Omental fat pad (tissue), 4 donors: ENCODE results near the gene KLRC3. TPM values are rescaled to one million over a fixed set of nuclear protein-coding genes. Genes with fewer than 3 reads are reported as not detected.
"Not testable (repeated sequence)": the region's sequence is repeated elsewhere in the genome, so short reads cannot be mapped to it uniquely, and the experiment has no call there.

Experiments
- ATAC-seq: fragments of 150-250 bp; one replicate; pipeline ENCODE4 v1.9.1; 2016; ENCODE audit warnings: mild to moderate bottlenecking, moderate library complexity; ENCODE audit not compliant: low FRiP score
- DNase-seq: peaks from one replicate; pipeline ENCODE4 v3.0.0-alpha.2; 2019; ENCODE audit warnings: low spot score
- CTCF ChIP-seq, 3 donors: fragments of 450-650 bp; IDR thresholded peaks; one replicate each; pipeline ENCODE4 v1.5.1; 2016 to 2017; ENCODE audit warnings: antibody characterized with exemption in 3 of 3, mild to moderate bottlenecking in 3 of 3, moderate library complexity in 2 of 3
- total RNA-seq, 4 donors: library from RNA; depleted of rRNA; stranded (reverse); fragments of >200 nt; gene quantifications; one replicate each; pipeline ENCODE4 v1.1.0, GENCODE V29; 2016

The KLRC3 gene
- total RNA-seq, 4 donors from 2014 or later: 1.3 TPM; not detected in 3

GRCh38 chr12:10395390-10395998 lies 24.9 kb downstream of the KLRC3 start:
- no peak for ATAC-seq
- no peak for TF ChIP-seq CTCF (IDR thresholded peaks at IDR 0.05)
- DNase-seq: no peak

- ATAC-seq: not testable (repeated sequence)
Measured at GRCh38 chr12:10394531-10395152, 25.8 kb downstream of the KLRC3 start.

GRCh38 chr12:10393291-10393690 lies 27.1 kb downstream of the KLRC3 start:
- no peak for TF ChIP-seq CTCF (IDR thresholded peaks at IDR 0.05)
- no peak for ATAC-seq

More at GRCh38 chr12:10394531-10395152, 25.8 kb downstream of the KLRC3 start:
- not testable (repeated sequence) for DNase-seq

GRCh38 chr12:10392394-10392930 lies 27.9 kb downstream of the KLRC3 start:
- TF ChIP-seq CTCF (IDR thresholded peaks at IDR 0.05): no peak
- no peak for ATAC-seq
- DNase-seq: no peak

More at GRCh38 chr12:10393291-10393690, 27.1 kb downstream of the KLRC3 start:
- DNase-seq: no peak

GRCh38 chr12:10390991-10391390 lies 29.4 kb downstream of the KLRC3 start:
- not testable (repeated sequence) for DNase-seq, ATAC-seq

- no peak for ATAC-seq
- TF ChIP-seq CTCF (IDR thresholded peaks at IDR 0.05): no peak
- no peak for DNase-seq
Measured at GRCh38 chr12:10389904-10390303, 30.5 kb downstream of the KLRC3 start, which contains the start of gene KLRK1. TSS of gene KLRK1 (minus strand) at chr12:10390041. CDS start at chr12:10388810, 1,231 bp downstream.

- DNase-seq (no peak), ATAC-seq (no peak)
- no peak for TF ChIP-seq CTCF (IDR thresholded peaks at IDR 0.05)
Measured at GRCh38 chr12:10388624-10389413, 31.6 kb downstream of the KLRC3 start.

GRCh38 chr12:10387498-10387897 lies 32.9 kb downstream of the KLRC3 start:
- DNase-seq, ATAC-seq: not testable (repeated sequence)
